ENCODE measurements around the gene PEDS1. TPM values are rescaled to one million over a fixed set of nuclear protein-coding genes. Genes with fewer than 3 reads are reported as not detected.

Gene PEDS1
- total RNA-seq, 2 experiments from 2014 or later, result 16.0 to 17.3 TPM

DNA sequence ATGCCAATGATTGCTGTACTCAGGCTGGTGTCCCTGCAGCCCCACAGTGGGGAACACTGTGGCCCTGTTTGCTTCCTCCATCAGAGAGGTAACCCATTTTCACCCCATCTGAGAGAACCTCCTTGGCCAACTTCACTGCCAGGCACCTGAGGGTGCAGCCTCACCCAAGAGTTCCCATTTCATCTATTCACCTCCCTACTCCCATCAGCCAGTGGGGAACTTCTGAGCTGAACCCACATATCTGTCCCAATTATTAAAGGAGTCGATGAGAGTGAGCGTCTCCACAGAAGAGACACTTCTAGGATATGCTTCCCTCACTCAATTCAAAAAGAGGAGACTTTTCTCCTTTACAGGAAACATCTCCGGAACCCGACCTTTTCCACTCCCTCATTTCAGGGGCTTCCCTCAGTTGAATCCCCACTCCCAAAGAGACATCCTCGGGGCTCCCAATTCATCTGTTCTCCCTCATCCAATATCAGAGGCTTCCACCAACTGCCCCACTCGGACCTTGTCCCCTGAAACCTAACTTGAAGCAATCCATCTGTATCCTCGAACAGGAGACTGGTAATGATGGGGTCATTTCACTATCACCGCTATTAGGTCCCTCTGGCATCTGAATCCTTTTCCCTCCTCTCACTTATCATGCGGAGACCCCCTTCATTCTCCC, 41.6 kb downstream of the PEDS1 start:
- CTCF ChIA-PET, result interaction anchor here (1.0 to 3.7 kb wide), 4 partner anchors 9 to 58 kb away, joined by 3 to 19 read pairs (median 9); no protein-coding TSS in a partner anchor
- Mint-ChIP-seq H3K4me1 (ENCODE audit: low read depth) (peaks cover 80% of the 10 kb centered on the region), H3K36me3 (ENCODE audit: low read depth) (peaks cover 48% of the 10 kb centered on the region), H3K27me3 (no peaks in the 10 kb centered on the region), H3K27ac (peak overlapping the region; percentile 95), H3K9me3 (peaks cover 2% of the 10 kb centered on the region), H3K4me3 (peak overlapping the region; percentile 94)
- TF ChIP-seq, protein P1, sequence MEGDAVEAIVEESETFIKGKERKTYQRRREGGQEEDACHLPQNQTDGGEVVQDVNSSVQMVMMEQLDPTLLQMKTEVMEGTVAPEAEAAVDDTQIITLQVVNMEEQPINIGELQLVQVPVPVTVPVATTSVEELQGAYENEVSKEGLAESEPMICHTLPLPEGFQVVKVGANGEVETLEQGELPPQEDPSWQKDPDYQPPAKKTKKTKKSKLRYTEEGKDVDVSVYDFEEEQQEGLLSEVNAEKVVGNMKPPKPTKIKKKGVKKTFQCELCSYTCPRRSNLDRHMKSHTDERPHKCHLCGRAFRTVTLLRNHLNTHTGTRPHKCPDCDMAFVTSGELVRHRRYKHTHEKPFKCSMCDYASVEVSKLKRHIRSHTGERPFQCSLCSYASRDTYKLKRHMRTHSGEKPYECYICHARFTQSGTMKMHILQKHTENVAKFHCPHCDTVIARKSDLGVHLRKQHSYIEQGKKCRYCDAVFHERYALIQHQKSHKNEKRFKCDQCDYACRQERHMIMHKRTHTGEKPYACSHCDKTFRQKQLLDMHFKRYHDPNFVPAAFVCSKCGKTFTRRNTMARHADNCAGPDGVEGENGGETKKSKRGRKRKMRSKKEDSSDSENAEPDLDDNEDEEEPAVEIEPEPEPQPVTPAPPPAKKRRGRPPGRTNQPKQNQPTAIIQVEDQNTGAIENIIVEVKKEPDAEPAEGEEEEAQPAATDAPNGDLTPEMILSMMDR (IDR thresholded peaks at IDR 0.05), result no peak
- intact Hi-C loops (cut with micrococcal nuclease), result loop anchor here (5.0 kb wide), 1 partner anchor 40 kb away; the partner anchor contains the start of gene PEDS1
- DNase-seq (no peak), ATAC-seq (no peak)
- POLR2A ChIA-PET, result interaction anchor here (0.6 to 5.3 kb wide), 13 partner anchors 9 to 354 kb away, joined by 3 to 42 read pairs (median 4); partner anchors contain the start of gene PEDS1

DNA sequence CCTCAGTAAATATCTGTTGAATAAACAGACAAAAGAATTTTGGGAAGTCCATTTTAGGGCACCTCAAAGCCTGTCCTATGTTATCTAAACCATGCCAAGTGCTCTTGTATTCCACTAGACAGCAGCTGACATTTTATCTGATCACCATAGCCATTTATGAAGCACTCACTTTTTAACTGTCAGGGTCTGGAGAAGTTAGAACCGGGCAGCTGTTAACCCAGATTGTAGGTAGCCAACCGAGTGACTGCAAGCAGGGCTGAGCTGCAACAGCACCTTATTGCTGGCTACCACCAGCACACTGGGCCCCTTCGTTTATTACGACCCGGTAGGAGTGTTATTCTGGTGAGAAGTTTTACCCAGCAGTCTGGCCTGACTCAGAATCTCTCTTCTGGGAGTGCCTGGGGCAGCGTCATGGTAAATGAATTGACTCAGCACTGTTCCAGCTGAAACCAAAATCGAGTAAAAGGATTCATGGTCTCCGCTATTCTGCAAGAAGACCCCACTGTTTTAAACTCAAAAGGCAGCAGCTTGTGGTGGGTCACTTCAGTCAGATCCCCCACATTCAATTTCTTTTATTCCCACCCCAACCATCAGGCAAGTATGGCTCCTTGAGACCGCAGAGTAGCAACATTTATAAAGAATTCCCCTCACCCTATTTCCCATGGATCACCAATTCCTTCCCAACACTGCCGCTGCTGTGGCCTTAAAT, 42.2 kb downstream of the PEDS1 start:
- DNase-seq, result peak; percentile 75
- Mint-ChIP-seq H3K9me3 (peaks cover 2% of the 10 kb centered on the region), H3K27me3 (no peaks in the 10 kb centered on the region), H3K36me3 (ENCODE audit: low read depth) (peaks cover 52% of the 10 kb centered on the region), H3K4me1 (ENCODE audit: low read depth) (peaks cover 80% of the 10 kb centered on the region), H3K4me3 (peak overlapping the region; percentile 94), H3K27ac (peak overlapping the region; percentile 95)
- CTCF ChIA-PET, result interaction anchor here (1.9 to 6.7 kb wide), 4 partner anchors 10 to 58 kb away, joined by 7 to 30 read pairs (median 15); no protein-coding TSS in a partner anchor
- intact Hi-C loops (cut with micrococcal nuclease), result loop anchor here (5.0 kb wide), 1 partner anchor 41 kb away; the partner anchor contains the start of gene PEDS1
- TF ChIP-seq, protein P1 (IDR thresholded peaks at IDR 0.05), result no peak
- POLR2A ChIA-PET, result interaction anchor here (0.9 to 5.3 kb wide), 9 partner anchors 9 to 195 kb away, joined by 3 to 42 read pairs (median 4); partner anchors contain the start of gene PEDS1
- peak; percentile 15 for ATAC-seq

- DNase-seq (peak; percentile 84), ATAC-seq (peak; percentile 50)
- TF ChIP-seq, protein P1 (IDR thresholded peaks at IDR 0.05), result no peak
- Mint-ChIP-seq H3K27me3 (no peaks in the 10 kb centered on the region), H3K36me3 (ENCODE audit: low read depth) (peaks cover 55% of the 10 kb centered on the region), H3K4me1 (ENCODE audit: low read depth) (peaks cover 79% of the 10 kb centered on the region), H3K9me3 (peaks cover 2% of the 10 kb centered on the region), H3K4me3 (peak overlapping the region; percentile 94), H3K27ac (peak overlapping the region; percentile 95)
- ChIA-PET CTCF (interaction anchor here (0.8 to 6.7 kb wide), 6 partner anchors 11 to 440 kb away, joined by 3 to 30 read pairs (median 6); partner anchors contain the start of gene PEDS1), POLR2A (interaction anchor here (0.9 to 5.3 kb wide), 11 partner anchors 8 to 194 kb away, joined by 3 to 42 read pairs (median 4); partner anchors contain the start of gene PEDS1)
- intact Hi-C loops (cut with micrococcal nuclease), result loop anchor here (5.0 kb wide), 1 partner anchor 42 kb away; the partner anchor contains the start of gene PEDS1
Measured at GRCh38 chr20:50110141-50111047, 43.1 kb downstream of the PEDS1 start.

DNA sequence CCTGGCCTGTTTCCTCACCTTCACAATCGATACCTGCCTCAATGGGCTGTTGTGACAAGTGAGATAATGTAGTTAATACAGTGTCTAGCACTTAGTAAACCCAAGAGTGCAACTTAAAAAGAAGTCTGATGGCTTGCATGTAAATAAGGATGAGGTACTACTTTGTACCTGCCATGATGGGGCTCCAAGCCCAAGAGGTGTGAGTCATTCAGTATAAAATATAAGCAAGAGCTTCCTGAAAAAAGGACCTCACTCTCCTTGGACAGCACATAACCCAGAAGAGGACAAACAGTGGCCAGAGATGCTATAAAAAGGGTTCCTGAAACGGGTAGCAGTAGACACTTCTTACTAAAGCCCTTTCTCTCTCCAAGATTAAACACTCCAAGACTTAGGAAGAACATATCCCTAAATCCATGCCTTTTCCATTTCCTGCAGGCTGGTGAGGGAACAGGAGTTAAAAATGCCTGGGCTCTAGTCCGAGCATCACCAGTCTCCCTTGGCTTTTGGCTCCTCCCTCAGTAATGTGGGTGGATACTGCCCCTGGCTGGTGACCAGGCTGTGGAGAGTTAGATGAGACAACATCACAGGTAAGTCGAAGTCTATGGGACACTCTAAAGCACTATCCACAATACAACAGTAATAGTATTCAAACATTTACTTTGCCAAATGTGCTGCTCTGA, 44.8 kb downstream of the PEDS1 start:
- ATAC-seq (no peak), DNase-seq (no peak)
- H3K9me3 Mint-ChIP-seq, result peaks cover 2% of the 10 kb centered on the region
- H3K36me3 Mint-ChIP-seq (ENCODE audit: low read depth), result peaks cover 60% of the 10 kb centered on the region
- H3K27me3 Mint-ChIP-seq, result no peaks in the 10 kb centered on the region
- TF ChIP-seq, protein P1 (IDR thresholded peaks at IDR 0.05), result no peak
- POLR2A ChIA-PET, result interaction anchor here (0.6 to 5.3 kb wide), 3 partner anchors 10 to 45 kb away, joined by 3 to 42 read pairs (median 4); partner anchors contain the start of gene PEDS1
- intact Hi-C loops (cut with micrococcal nuclease), result no loop called here
- H3K4me1 Mint-ChIP-seq (ENCODE audit: low read depth), result peaks cover 73% of the 10 kb centered on the region
- H3K4me3 Mint-ChIP-seq, result no peak overlapping the region
- CTCF ChIA-PET, result interaction anchor here (0.6 to 6.7 kb wide), 5 partner anchors 12 to 70 kb away, joined by 3 to 30 read pairs (median 4); no protein-coding TSS in a partner anchor
- peak overlapping the region; percentile 44 for H3K27ac Mint-ChIP-seq
